ENCODE data around the gene CFAP77.

CFAP77 gene

DNA sequence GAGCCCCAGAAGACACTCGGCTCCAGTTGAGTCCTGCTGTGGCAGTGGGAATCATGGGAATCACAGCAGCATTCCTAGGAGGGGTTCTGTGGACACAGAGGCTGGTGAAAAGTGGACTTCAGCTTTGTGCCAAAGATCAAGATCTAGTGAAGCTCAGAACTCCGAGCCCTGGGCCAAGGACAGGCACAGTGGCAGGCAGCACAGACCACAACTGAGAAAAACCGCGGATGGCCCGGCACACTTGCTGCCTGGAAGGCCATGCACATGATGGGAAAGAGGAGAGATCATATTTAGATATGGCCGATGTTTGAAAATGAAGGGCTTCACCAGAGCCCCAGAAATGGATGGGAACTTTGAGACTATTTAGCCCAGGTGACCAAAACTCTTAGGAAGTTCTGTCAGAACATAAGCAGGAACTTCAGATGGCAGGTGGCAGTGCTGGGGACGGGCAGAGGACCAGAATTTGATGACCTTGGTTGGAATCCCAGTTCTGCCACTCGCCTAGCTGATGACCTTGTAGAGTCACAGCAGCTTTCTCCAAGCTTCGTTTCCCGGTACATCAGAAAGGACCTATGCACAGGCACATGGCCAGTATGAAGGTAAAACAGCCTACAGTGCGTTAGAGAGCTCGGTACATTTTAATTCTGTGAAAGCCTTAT is 190.4 kb downstream of the CFAP77 start:
- DNase-seq (ENCODE audit: low read depth) = no peak
- TF ChIP-seq POLR2A (IDR thresholded peaks at IDR 0.05; ENCODE audit: extremely low read depth, insufficient read length) (no peak), CTCF (IDR thresholded peaks at IDR 0.05; ENCODE audit: low read depth, low read length) (no peak), MYC (IDR thresholded peaks at IDR 0.05; ENCODE audit: low read depth, low read length) (no peak)
- TF ChIP-seq, protein P1, sequence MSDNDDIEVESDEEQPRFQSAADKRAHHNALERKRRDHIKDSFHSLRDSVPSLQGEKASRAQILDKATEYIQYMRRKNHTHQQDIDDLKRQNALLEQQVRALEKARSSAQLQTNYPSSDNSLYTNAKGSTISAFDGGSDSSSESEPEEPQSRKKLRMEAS (IDR thresholded peaks at IDR 0.05; ENCODE audit: low read depth, low read length) = no peak
- H3K4me3 ChIP-seq (ENCODE audit: low read depth, low read length) = no peak overlapping the region

GRCh38 chr9:132602207-132602606 is 192.2 kb downstream of the CFAP77 start:
- DNase-seq (ENCODE audit: low read depth) = no peak
- TF ChIP-seq, protein P1 (IDR thresholded peaks at IDR 0.05; ENCODE audit: low read depth, low read length) = no peak
- TF ChIP-seq MYC (IDR thresholded peaks at IDR 0.05; ENCODE audit: low read depth, low read length) (no peak), CTCF (IDR thresholded peaks at IDR 0.05; ENCODE audit: low read depth, low read length) (no peak), POLR2A (IDR thresholded peaks at IDR 0.05; ENCODE audit: extremely low read depth, insufficient read length) (no peak)

GRCh38 chr9:132605387-132605786 is 195.4 kb downstream of the CFAP77 start:
- no peak for DNase-seq (ENCODE audit: low read depth)
- TF ChIP-seq MYC (IDR thresholded peaks at IDR 0.05; ENCODE audit: low read depth, low read length) (no peak), CTCF (IDR thresholded peaks at IDR 0.05; ENCODE audit: low read depth, low read length) (no peak), POLR2A (IDR thresholded peaks at IDR 0.05; ENCODE audit: extremely low read depth, insufficient read length) (no peak)
- TF ChIP-seq, protein P1 (IDR thresholded peaks at IDR 0.05; ENCODE audit: low read depth, low read length) = no peak

More at GRCh38 chr9:132602207-132602606, 192.2 kb downstream of the CFAP77 start:
- no peak overlapping the region for H3K4me3 ChIP-seq (ENCODE audit: low read depth, low read length)

DNA sequence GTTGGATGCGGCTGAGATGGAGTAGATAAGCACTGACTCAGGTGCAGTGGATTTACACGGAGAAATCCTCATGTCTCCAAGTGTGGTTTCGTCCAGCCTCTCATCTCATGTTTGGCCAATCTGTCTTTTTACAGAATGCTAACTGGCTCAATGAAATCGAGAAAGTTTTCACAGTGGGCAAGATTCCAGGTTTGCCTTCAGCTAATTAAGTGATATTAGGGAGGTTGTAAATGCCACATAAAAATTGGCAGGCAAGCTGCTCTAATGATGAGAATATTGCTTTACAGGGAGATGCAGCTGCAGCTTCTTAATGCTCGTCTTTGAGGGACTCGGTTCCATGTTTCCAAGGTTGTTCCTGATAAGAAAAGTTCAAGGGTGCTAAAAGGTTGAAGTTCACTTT is 196.1 kb downstream of the CFAP77 start:
- no peak for DNase-seq (ENCODE audit: low read depth)
- no peak for TF ChIP-seq CTCF (IDR thresholded peaks at IDR 0.05; ENCODE audit: low read depth, low read length)
- TF ChIP-seq MYC (IDR thresholded peaks at IDR 0.05; ENCODE audit: low read depth, low read length) = no peak
- no peak for TF ChIP-seq POLR2A (IDR thresholded peaks at IDR 0.05; ENCODE audit: extremely low read depth, insufficient read length)
- TF ChIP-seq, protein P1 (IDR thresholded peaks at IDR 0.05; ENCODE audit: low read depth, low read length) = no peak
- no peak overlapping the region for H3K4me3 ChIP-seq (ENCODE audit: low read depth, low read length)

More at GRCh38 chr9:132605387-132605786, 195.4 kb downstream of the CFAP77 start:
- H3K4me3 ChIP-seq (ENCODE audit: low read depth, low read length) = no peak overlapping the region

- no peak for TF ChIP-seq CTCF (IDR thresholded peaks at IDR 0.05; ENCODE audit: low read depth, low read length)
- no peak overlapping the region for H3K4me3 ChIP-seq (ENCODE audit: low read depth, low read length)
- no peak for DNase-seq (ENCODE audit: low read depth)
Measured at GRCh38 chr9:132609184-132609583, 199.2 kb downstream of the CFAP77 start.

- no peak for DNase-seq (ENCODE audit: low read depth)
- no peak overlapping the region for H3K4me3 ChIP-seq (ENCODE audit: low read depth, low read length)
- TF ChIP-seq, protein P1 (IDR thresholded peaks at IDR 0.05; ENCODE audit: low read depth, low read length) = no peak
Measured at GRCh38 chr9:132609829-132610228, 199.8 kb downstream of the CFAP77 start.

All from NB4 (cell line).